Measurements from ENCODE around the gene C2CD2.

C2CD2 gene

DNA sequence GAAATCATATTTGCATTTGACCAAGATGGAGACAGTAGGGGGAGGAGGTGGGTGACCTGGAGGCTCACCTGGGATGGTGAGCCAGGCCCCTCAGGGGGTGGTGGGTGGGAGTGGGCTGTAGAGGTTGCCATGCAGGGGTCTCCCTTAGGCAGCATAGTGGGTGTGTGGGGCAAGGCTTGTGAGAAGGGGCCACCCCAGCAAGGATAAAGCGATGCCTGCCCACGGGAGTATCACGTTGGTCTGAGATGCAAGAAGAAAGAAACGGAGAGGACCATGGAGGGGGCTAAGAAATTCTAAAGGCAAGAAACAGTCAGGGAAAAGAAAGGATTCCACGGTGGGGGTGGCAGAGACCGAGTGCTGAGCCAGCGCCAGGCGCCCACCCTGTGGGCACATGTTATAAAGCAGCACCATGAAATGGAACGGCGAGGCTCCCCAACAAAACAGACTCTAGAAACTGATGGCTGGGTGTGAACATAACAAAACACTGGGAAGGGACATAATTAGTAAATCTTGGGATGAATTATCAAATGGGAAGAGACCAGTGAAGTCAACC is 11.7 kb upstream of the C2CD2 start:
- Histone ChIP-seq H3K36me3 (ENCODE audit: insufficient read depth, low read length) (no peaks in the 10 kb centered on the region), H3K9ac (ENCODE audit: low read length) (no peak overlapping the region), H3K9me3 (ENCODE audit: low read length) (no peaks in the 10 kb centered on the region), H3K4me3 (ENCODE audit: low read depth, low read length, poor library complexity, severe bottlenecking) (no peak overlapping the region), H3K9me2 (ENCODE audit: low read depth, low read length) (no peaks in the 10 kb centered on the region), H3K4me1 (ENCODE audit: insufficient read depth, low read length, severe bottlenecking) (peaks cover 26% of the 10 kb centered on the region), H2AFZ (ENCODE audit: low read length) (no peak overlapping the region), H4K20me1 (ENCODE audit: insufficient read depth, low read length) (no peaks in the 10 kb centered on the region), H3K27me3 (ENCODE audit: insufficient read depth, low read length) (no peaks in the 10 kb centered on the region), H3K79me2 (ENCODE audit: insufficient read depth, low read length) (no peaks in the 10 kb centered on the region), H3F3A (ENCODE audit: insufficient read depth, low read length) (no peaks in the 10 kb centered on the region), H3K27ac (ENCODE audit: low read depth, low read length, poor library complexity, severe bottlenecking) (no peak overlapping the region), H3K4me2 (ENCODE audit: low read length) (no peak overlapping the region)
- TF ChIP-seq EZH2 (IDR thresholded peaks at IDR 0.05; ENCODE audit: borderline replicate concordance, low read length), result no peak
- TF ChIP-seq, protein P1, sequence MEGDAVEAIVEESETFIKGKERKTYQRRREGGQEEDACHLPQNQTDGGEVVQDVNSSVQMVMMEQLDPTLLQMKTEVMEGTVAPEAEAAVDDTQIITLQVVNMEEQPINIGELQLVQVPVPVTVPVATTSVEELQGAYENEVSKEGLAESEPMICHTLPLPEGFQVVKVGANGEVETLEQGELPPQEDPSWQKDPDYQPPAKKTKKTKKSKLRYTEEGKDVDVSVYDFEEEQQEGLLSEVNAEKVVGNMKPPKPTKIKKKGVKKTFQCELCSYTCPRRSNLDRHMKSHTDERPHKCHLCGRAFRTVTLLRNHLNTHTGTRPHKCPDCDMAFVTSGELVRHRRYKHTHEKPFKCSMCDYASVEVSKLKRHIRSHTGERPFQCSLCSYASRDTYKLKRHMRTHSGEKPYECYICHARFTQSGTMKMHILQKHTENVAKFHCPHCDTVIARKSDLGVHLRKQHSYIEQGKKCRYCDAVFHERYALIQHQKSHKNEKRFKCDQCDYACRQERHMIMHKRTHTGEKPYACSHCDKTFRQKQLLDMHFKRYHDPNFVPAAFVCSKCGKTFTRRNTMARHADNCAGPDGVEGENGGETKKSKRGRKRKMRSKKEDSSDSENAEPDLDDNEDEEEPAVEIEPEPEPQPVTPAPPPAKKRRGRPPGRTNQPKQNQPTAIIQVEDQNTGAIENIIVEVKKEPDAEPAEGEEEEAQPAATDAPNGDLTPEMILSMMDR (IDR thresholded peaks at IDR 0.05; ENCODE audit: low read length), result no peak

DNA sequence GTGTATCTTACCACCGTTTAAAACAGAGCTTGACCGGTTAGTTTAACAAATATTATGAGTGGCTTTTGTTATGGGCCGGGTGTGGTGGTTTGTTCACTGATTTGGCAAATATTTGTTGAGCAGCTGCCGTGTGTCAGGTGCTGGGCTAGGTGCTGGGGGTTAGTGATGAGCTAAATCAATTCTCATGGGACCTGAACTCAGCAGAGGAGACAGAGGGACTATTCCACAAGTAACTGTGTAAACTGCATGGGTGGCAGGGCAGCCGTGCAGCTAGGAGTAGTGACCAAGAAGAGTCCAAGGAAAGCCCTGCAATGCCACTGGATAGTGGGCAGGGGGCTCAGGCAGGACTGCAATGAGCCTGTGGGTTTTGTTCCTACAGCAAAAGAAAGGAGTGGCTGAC is 11.2 kb upstream of the C2CD2 start:
- Histone ChIP-seq H4K20me1 (ENCODE audit: insufficient read depth, low read length) (no peaks in the 10 kb centered on the region), H3K4me1 (ENCODE audit: insufficient read depth, low read length, severe bottlenecking) (peaks cover 26% of the 10 kb centered on the region), H3K9me2 (ENCODE audit: low read depth, low read length) (no peaks in the 10 kb centered on the region), H3K27me3 (ENCODE audit: insufficient read depth, low read length) (no peaks in the 10 kb centered on the region), H3K9ac (ENCODE audit: low read length) (no peak overlapping the region), H3F3A (ENCODE audit: insufficient read depth, low read length) (no peaks in the 10 kb centered on the region), H3K27ac (ENCODE audit: low read depth, low read length, poor library complexity, severe bottlenecking) (no peak overlapping the region), H3K79me2 (ENCODE audit: insufficient read depth, low read length) (no peaks in the 10 kb centered on the region), H2AFZ (ENCODE audit: low read length) (no peak overlapping the region), H3K4me3 (ENCODE audit: low read depth, low read length, poor library complexity, severe bottlenecking) (no peak overlapping the region), H3K36me3 (ENCODE audit: insufficient read depth, low read length) (no peaks in the 10 kb centered on the region), H3K4me2 (ENCODE audit: low read length) (no peak overlapping the region), H3K9me3 (ENCODE audit: low read length) (no peaks in the 10 kb centered on the region)
- TF ChIP-seq EZH2 (IDR thresholded peaks at IDR 0.05; ENCODE audit: borderline replicate concordance, low read length), result no peak
- TF ChIP-seq, protein P1 (IDR thresholded peaks at IDR 0.05; ENCODE audit: low read length), result no peak

DNA sequence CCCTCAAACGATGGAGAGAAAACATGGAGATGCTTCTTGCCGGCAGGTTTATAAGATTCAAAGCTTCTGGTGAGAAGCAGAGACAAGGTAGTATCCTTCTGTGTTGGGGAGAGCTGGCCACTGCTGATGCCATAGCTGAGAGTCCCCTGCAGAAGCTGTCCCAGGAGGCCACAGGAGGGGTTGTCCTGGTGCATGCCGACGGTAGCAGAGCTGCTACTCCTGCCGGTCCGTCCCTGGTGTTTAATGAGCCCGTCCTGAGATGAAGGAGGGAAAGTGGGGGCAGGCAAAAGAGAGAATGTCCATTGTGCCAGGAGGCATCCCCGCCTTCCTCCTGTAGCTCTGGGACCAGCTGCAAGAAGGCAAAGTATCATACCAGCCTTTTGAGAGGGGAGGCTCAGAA is 10.4 kb upstream of the C2CD2 start:
- Histone ChIP-seq H3F3A (ENCODE audit: insufficient read depth, low read length) (no peaks in the 10 kb centered on the region), H3K9me3 (ENCODE audit: low read length) (no peaks in the 10 kb centered on the region)

More for the DNA sequence above, 10.4 kb upstream of the C2CD2 start:
- H3K36me3 ChIP-seq (ENCODE audit: insufficient read depth, low read length), result no peaks in the 10 kb centered on the region
- H4K20me1 ChIP-seq (ENCODE audit: insufficient read depth, low read length), result no peaks in the 10 kb centered on the region
- H3K4me1 ChIP-seq (ENCODE audit: insufficient read depth, low read length, severe bottlenecking), result peaks cover 26% of the 10 kb centered on the region
- no peak overlapping the region for H3K27ac ChIP-seq (ENCODE audit: low read depth, low read length, poor library complexity, severe bottlenecking)
- H3K9ac ChIP-seq (ENCODE audit: low read length), result no peak overlapping the region
- no peak for TF ChIP-seq EZH2 (IDR thresholded peaks at IDR 0.05; ENCODE audit: borderline replicate concordance, low read length)
- TF ChIP-seq, protein P1 (IDR thresholded peaks at IDR 0.05; ENCODE audit: low read length), result no peak
- H2AFZ ChIP-seq (ENCODE audit: low read length), result no peak overlapping the region
- no peak overlapping the region for H3K4me3 ChIP-seq (ENCODE audit: low read depth, low read length, poor library complexity, severe bottlenecking)
- H3K79me2 ChIP-seq (ENCODE audit: insufficient read depth, low read length), result no peaks in the 10 kb centered on the region
- no peaks in the 10 kb centered on the region for H3K27me3 ChIP-seq (ENCODE audit: insufficient read depth, low read length)
- H3K4me2 ChIP-seq (ENCODE audit: low read length), result no peak overlapping the region
- H3K9me2 ChIP-seq (ENCODE audit: low read depth, low read length), result no peaks in the 10 kb centered on the region
